ENCODE results near the gene CLIP3. TPM values are rescaled to one million over a fixed set of nuclear protein-coding genes. Genes with fewer than 3 reads are reported as not detected.
"Not testable (repeated sequence)": the region's sequence is repeated elsewhere in the genome, so short reads cannot be mapped to it uniquely, and the experiment has no call there.

The CLIP3 gene
- 24.9 TPM for total RNA-seq

GRCh38 chr19:36032251-36033104, at the start of gene CLIP3:
Gene CLIP3 (minus strand): TSS chr19:36032873. CDS start chr19:36032357, 516 bp downstream.
- FAIRE-seq (no peak), DNase-seq (ENCODE audit: low spot score in 2 of 2) (peak; percentile 94 to 96)

GRCh38 chr19:36081894-36082293, 49.2 kb upstream of the CLIP3 start:
- DNase-seq (ENCODE audit: low spot score in 2 of 2) (no peak), FAIRE-seq (no peak)

DNA sequence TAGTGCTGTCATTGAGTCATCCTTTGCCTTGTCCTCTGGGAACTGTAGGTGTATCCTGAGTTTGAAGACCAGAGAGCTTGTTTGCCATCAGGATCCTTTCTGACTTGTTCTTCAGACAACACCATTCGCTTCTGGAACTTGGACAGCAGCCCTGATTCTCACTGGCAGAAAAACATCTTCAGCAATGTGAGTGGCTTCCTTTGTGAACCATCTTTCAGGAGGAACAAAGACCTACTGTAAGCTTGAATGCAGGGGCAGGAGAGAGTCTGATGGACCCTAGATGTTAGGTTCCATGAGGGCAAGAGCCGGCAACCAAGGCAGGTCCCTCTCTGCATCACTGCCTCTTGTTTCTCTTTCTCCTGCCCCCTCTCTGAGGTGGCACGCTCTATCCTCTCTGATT, 48.7 kb upstream of the CLIP3 start:
- FAIRE-seq (no peak), DNase-seq (ENCODE audit: low spot score in 2 of 2) (no peak)

DNA sequence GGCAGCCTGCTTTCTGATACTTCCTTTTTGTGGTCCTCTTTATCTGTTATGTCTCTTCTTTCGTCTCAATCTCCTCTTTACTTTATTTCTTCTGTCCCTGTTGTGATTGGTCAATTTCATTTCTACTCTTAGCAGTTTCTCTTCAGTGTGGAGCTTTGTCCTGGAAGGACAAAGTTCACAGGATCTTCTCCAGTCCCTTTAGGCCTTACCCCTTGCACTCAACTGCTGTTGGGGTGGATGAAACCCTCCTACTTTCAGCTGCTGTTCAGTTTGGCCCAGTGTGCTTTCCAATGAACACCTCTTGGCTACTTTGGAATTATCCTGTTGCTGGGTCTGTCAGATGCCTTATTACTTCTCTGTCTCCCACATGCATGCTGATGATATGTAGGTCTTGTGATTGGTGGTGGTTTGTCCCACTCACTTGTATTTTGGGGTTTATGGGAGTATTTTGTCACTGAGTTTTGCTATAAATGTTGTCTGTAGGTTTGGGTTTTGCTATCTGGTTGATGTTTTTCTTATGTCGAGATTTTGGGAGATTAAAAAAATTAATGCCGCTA, 46.8 kb upstream of the CLIP3 start:
- FAIRE-seq (no peak), DNase-seq (ENCODE audit: low spot score in 2 of 2) (no peak)

DNA sequence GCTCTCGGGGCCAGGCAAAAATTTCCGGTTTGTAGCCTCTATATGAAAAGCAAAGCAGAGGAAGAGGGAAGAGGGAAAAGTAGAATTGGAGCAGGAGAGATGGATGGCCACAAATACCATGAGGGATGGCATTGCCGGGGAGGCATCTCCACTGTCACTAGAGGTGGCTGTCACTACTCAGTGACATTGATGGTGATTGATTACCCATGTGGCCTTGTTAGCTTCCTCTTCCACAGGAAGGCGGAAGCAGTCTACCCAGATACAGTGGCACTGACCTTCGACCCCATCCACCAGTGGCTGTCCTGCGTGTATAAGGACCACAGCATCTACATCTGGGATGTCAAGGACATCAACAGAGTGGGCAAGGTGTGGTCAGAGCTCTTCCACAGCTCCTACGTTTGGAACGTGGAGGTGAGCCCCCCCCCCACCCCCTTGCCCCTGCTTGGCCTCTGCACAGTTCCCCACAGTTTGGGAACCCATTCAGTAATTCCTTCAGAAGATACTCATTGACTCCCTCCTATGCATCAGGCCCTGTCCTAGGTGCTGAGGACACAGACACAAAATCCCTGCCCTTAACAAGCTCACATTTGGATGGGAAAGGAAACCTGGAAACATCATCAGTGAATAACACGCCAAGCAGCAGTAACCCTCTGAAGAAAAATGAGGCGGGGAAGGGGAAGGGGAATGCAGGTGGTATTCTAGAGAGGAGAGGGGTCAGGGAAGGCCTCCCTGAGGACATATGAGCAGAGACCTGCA, 40.6 kb upstream of the CLIP3 start:
- no peak for DNase-seq (ENCODE audit: low spot score in 2 of 2)
- FAIRE-seq = no peak

GRCh38 chr19:36072081-36072480, 39.4 kb upstream of the CLIP3 start:
- no peak for FAIRE-seq

DNA sequence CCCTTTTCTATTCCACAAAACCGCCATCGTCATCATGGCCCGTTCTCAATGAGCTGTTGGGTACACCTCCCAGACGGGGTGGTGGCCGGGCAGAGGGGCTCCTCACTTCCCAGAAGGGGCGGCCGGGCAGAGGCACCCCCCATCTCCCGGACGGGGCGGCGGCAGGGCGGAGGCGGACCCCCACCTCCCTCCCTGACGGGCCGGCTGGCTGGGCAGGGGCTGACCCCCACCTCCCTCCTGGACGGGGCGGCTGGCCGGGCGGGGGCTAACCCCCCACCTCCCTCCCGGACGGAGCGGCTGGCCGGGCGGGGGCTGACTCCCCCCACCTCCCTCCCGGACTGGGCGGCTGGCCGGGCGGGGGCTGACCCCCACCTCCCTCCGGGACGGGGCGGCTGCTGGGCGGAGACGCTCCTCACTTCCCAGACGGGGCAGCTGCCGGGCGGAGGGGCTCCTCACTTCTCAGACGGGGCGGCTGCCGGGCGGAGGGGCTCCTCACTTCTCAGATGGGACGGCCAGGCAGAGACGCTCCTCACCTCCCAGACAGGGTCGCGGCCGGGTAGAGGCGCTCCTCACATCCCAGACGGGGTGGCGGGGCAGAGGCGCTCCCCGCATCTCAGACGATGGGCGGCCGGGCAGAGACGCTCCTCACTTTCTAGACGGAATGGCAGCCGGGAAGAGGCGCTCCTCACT, 36.3 kb upstream of the CLIP3 start:
- not testable (repeated sequence) for FAIRE-seq

More at GRCh38 chr19:36072081-36072480, 39.4 kb upstream of the CLIP3 start:
- DNase-seq (ENCODE audit: low spot score in 2 of 2) = no peak

DNA sequence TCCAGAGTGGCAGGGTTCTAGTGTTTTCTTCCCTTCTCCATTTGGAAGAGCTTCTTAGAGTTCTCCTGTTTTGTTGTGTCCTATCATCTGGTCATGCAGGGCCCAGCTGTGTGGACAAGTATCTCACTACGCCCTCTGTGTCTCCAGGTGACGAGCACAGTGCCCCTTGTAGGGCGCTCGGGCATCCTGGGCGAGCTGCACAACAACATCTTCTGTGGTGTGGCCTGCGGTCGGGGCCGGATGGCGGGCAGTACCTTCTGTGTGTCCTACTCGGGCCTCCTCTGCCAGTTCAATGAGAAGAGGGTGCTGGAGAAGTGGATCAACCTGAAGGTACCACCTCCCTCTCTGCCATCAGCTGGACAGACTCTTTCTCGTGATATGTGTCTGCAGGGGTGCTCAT, 35.0 kb upstream of the CLIP3 start:
- DNase-seq (ENCODE audit: low spot score in 2 of 2) = no peak
- no peak for FAIRE-seq

More for the DNA sequence above, 36.3 kb upstream of the CLIP3 start:
- DNase-seq (ENCODE audit: low spot score in 2 of 2) = not testable (repeated sequence)

GRCh38 chr19:36064826-36065225, 32.2 kb upstream of the CLIP3 start:
- no peak for DNase-seq (ENCODE audit: low spot score in 2 of 2)
- no peak for FAIRE-seq

DNA sequence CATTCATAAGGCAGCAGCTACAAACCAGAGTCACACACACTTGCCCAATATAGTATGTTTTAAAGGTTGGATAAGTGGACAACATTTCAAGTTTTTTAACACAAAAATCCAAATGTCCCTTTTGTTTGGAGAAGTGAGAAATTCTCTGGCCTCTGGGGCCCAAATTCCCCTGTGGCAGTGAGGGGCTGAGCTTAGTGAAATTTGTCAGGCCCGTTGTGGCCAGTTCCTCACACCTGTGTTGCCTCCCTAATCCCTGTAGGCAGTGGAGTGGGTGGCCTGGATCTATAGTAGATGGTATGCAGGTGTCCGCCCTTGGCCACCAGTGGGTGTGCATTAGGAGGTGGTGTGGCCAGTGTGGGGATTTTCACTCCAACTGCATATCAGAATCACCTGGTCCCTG, 28.7 kb upstream of the CLIP3 start:
- FAIRE-seq (no peak), DNase-seq (ENCODE audit: low spot score in 2 of 2) (no peak)

DNA sequence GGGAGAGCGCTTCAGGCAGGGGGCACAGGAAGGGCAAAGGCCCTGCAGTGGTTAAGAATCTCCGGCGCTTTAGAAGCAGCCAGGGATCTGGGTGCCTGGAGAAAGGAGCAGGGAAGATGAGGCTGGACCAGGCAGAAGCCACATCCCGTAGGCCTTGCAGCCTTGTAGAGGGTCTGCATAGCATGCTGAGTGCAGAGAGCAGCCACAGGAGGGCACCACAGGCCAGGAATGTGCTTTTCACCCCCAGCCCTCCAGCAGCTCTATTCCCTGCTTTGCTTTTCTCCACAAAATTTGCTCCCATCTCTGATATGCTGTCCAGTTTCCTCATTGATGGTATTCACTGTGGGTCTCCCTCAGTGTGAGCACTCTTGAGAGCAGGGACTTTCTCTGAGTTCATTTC, 27.8 kb upstream of the CLIP3 start:
- DNase-seq (ENCODE audit: low spot score in 2 of 2) (peak; percentile 71 to 74), FAIRE-seq (no peak)

DNA sequence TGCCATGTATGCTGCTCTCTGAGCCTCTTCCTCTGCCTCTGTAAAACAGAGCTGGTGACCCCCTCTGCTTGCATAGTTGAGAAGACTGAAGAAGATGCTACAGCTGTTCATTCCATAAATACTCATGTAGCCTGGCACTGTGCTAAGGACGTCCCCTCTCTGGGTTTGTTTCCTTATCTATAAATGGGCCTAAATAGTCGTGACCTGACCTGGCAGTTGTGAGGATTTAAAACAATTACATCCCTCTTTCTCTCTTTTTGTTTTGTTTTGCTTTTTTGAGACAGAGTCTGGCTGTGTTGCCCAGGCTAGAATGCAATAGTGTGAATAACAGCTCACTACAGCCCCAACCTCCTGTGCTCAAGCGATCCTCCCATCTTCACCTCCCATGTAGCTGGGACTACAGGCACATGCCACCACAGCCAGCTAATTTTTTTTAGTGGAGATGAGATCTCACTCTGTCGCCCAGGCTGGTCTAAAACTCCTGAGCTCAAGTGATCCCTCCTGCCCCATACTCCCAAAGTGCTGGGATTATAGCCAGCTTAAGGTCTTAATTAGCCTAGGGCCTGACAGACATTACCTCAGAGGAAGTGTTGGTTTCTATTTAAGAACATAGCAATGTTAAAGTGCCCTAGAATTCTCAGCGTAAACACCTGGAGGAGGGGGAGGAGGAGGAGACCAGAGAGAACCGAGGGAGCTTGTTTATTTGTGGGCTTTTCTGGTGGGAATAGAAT, 26.7 kb upstream of the CLIP3 start:
- FAIRE-seq = no peak
- DNase-seq (ENCODE audit: low spot score in 2 of 2) = no peak

GRCh38 chr19:36058481-36059179, 26.0 kb upstream of the CLIP3 start:
- FAIRE-seq = no peak
- no peak for DNase-seq (ENCODE audit: low spot score in 2 of 2)

GRCh38 chr19:36054733-36055686, 22.3 kb upstream of the CLIP3 start, which contains the start of gene WDR62:
Gene WDR62 (plus strand): TSS chr19:36054897. CDS start chr19:36054972, 75 bp downstream.
- DNase-seq (ENCODE audit: low spot score in 2 of 2) = peak; percentile 95 to 98
- FAIRE-seq = no peak

DNA sequence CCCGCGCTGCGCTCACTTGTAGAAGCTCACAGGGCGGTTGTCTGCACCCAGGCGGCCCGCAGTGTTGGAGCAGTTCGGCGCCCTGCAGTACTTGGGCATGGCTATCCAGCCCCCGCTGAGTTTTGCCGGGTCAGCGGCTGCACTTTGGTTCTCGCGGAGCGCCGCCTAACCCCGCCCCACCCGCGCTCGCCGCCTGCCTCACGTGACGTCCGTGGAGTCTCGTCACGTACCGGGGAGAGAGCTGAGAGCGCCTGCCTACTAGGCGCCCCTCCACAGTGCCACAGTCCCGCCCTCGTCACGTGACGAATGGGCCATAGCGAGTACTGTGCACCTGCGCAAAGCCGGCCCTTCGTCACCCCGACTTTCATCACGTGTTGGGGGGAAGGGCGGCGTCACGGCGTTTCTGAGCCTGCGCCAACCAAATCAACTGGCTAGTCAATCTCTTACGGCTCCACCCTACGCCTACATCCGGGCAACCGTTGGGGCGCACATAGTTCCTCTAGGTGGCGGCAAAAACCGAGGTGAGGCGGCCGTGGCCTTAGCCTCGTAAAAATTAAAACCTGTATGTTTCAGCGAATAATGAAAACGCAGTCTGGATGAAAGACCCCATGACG, 21.6 kb upstream of the CLIP3 start, which contains the start of gene THAP8:
TSS of gene THAP8 (minus strand) at position 167 of the 614 bp plus-strand sequence. CDS start at position 99, 68 bp downstream.
- FAIRE-seq = no peak

GRCh38 chr19:36051637-36052036, 19.0 kb upstream of the CLIP3 start:
- no peak for DNase-seq (ENCODE audit: low spot score in 2 of 2)
- FAIRE-seq = no peak

More for the DNA sequence above, 21.6 kb upstream of the CLIP3 start, which contains the start of gene THAP8:
- peak; percentile 95 to 98 for DNase-seq (ENCODE audit: low spot score in 2 of 2)

GRCh38 chr19:36051236-36051635, 18.6 kb upstream of the CLIP3 start:
- DNase-seq (ENCODE audit: low spot score in 2 of 2) (no peak), FAIRE-seq (no peak)

Data from frontal cortex (tissue), 4 donors.